Activated naive CD8-positive, alpha-beta T cell treated with anti-CD3 and anti-CD28 coated beads for 36 hours (primary cell): Measurements from ENCODE around the gene VAMP2. TPM values are rescaled to one million over a fixed set of nuclear protein-coding genes. Genes with fewer than 3 reads are reported as not detected.

ENCODE experiments used
- DNase-seq: peaks from one replicate; pipeline ENCODE4 v3.0.0; 2021
- H3K27ac Mint-ChIP-seq: one replicate; pipeline ENCODE4 v1.8.0; 2022; ENCODE audit warnings: mild to moderate bottlenecking, moderate library complexity, mixed read lengths
- H3K27me3 Mint-ChIP-seq: one replicate; pipeline ENCODE4 v1.8.0; 2022; ENCODE audit warnings: mild to moderate bottlenecking, mixed read lengths
- H3K36me3 Mint-ChIP-seq: one replicate; pipeline ENCODE4 v1.8.0; 2021; ENCODE audit warnings: mild to moderate bottlenecking, mixed read lengths
- H3K4me1 Mint-ChIP-seq: one replicate; pipeline ENCODE4 v1.8.0; 2021; ENCODE audit warnings: mixed read lengths
- H3K4me3 Mint-ChIP-seq: one replicate; pipeline ENCODE4 v1.8.0; 2022; ENCODE audit warnings: mild to moderate bottlenecking, moderate library complexity, mixed read lengths
- H3K9me3 Mint-ChIP-seq: one replicate; pipeline ENCODE4 v1.8.0; 2022; ENCODE audit warnings: mixed read lengths
- total RNA-seq, 2 experiments: library from RNA; stranded (reverse); gene quantifications; one replicate each; pipeline ENCODE4 v1.2.3, GENCODE V29; 2021

Gene VAMP2
- total RNA-seq, 2 experiments from 2014 or later, result 27.7 to 28.4 TPM

DNA sequence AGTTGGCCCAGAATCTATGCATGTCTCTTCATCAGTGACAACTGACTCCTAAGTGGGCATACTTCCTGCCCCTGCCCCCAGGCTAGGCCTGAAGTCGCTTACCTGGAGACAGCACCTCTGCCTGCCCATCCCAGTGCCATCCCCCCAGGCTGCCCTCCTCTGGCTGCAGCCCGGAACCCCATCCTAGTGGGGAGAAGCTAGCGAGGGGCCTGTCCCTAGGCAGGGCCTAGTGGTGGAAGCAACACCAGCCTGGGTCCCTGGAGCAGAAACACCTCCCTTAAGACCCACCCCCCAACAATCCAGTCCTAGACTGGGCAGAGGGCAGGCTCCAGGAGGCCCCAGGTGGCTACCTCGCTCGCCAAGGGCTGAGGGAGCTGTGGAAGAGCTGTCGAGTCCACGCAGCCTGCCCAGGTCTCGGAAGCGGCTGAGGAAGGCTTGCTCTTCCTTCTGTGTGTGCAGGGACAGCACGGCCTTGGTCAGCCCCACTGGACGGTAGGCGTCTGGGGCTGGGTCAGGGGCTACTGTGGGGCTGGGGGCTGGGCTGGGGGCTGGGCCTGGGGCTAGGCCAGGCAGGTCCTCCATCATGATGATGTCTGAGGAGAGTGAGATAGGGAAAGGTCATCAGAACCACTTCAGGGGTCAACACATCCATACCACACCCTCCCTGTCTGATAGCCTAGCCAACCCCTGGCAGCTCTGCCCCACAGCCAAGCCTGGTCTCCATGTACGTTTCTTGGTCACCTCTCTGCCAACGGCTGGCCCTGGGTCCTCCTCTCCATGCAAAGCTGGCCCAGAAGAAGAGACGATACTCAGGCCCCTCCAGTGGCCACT, 18.1 kb downstream of the VAMP2 start:
- Mint-ChIP-seq H3K4me3 (no peak overlapping the region), H3K9me3 (no peaks in the 10 kb centered on the region), H3K4me1 (peaks cover 4% of the 10 kb centered on the region), H3K27ac (no peak overlapping the region), H3K27me3 (no peaks in the 10 kb centered on the region), H3K36me3 (peaks cover 26% of the 10 kb centered on the region)
- no peak for DNase-seq

DNA sequence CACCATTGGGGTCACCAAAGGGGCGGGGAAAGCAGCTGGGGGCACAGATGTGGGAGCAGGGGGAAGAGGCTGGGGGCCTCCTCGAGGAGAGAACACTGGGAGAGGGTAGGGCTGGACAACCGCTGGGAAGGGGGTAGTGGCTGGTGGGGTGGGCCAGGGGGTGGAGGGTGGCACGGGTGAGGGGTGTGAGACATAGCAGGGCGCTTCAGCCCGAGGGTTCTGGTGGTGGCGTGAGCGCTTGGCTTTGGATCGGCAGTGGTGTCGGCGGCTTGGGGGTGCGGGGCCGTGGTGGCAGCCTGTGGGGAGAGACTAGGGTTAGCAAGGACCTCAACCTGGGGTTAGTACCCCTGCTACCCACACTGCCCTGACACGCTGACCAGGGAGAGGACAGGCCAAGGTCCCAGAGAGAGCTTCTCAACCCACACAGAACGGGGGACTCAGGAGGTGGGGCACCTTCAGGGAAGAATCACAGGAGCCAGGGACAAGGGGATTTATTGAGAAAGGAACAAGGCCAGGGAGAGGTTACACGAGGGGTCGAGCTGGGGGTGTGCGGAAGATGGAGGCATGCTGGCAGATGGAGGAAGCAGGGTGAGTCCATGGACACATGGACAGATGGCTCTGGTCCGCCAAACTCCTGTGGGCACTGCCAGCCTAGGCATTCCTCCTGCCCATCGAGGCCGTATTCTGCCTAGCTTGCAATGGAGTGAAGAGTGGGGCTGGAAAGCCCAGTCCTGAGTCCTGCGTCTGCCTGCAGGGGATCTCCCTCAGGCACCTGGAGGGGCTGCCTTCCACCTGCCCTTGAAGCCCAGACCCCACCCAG, 19.0 kb downstream of the VAMP2 start:
- Mint-ChIP-seq H3K4me1 (peaks cover 4% of the 10 kb centered on the region), H3K27ac (no peak overlapping the region), H3K36me3 (peaks cover 26% of the 10 kb centered on the region), H3K9me3 (no peaks in the 10 kb centered on the region), H3K27me3 (no peaks in the 10 kb centered on the region), H3K4me3 (no peak overlapping the region)
- no peak for DNase-seq

DNA sequence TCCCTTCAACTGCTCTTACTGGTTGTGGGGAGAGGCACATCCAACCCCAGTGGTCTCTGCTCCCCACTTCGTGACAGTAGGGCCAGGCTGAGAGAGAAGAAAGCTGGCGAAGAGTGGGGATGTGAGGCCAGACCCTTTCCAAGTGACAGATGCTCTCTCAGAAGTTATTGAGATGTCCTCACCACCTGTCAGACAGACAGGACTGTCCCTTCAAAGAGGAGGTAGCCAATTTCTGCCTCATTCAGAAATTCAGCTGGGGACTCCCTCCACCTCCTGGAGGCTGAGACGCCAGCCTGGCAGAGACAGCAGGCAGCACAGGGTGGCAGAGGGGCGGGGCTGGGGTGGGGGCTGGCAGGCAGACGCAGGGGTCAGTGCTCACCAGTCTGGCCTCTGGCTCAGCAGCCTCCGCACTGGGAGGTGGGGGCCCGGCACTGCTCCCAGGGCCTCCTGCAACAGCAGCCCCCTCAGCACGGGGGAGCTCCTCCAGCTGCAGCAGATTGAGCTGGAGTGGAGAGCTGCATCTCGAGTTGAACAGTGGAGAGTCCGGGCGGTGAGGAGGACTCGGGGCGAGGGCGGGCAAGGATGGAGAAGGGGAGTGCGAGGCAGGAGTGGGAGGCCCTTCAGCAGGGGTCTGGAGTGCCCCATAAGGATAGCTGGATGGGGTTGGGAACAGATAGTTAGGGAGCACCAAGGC, 19.7 kb downstream of the VAMP2 start:
- no peaks in the 10 kb centered on the region for H3K27me3 Mint-ChIP-seq
- no peak overlapping the region for H3K27ac Mint-ChIP-seq
- H3K4me3 Mint-ChIP-seq, result no peak overlapping the region
- H3K36me3 Mint-ChIP-seq, result peaks cover 26% of the 10 kb centered on the region
- DNase-seq, result no peak
- peaks cover 4% of the 10 kb centered on the region for H3K4me1 Mint-ChIP-seq
- no peaks in the 10 kb centered on the region for H3K9me3 Mint-ChIP-seq

DNA sequence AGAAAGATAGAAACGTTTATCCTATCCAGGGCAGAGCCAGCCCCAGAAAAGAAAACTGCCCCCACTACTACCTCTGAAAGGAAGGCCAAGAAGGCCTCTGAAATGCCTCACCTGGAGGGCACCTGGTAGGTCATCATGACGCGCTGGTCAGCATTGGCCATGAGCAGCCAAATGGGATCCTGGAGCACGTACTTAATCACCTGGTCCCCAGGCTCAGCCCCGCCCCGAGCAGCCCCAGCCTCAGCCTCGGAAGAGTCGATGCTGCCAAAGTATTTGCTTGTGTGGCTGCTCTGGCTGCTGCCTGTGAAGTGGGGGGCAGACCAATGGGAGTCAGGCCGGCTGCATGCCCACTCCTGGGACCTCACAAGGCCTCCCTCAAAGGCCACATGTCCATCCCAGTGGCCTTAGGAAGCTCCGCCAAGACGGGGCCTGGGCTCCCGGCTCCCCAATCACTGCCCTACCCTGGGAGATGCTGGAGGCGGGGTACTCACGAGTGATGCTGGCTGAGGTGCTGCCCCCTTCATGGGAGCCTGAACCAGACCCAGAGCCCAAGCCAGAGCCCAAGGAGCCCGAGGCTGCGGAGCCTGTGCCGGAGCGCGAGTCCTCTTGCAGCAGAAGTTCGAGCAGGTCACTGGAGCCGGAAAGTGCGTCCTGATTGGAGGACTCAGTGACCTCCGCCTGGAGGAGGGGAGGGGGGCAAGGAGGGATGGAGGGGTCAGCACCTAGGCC, 20.4 kb downstream of the VAMP2 start:
- no peak overlapping the region for H3K4me3 Mint-ChIP-seq
- H3K36me3 Mint-ChIP-seq, result peaks cover 22% of the 10 kb centered on the region
- H3K27ac Mint-ChIP-seq, result no peak overlapping the region
- DNase-seq, result no peak
- H3K9me3 Mint-ChIP-seq, result no peaks in the 10 kb centered on the region
- H3K27me3 Mint-ChIP-seq, result no peaks in the 10 kb centered on the region
- peaks cover 4% of the 10 kb centered on the region for H3K4me1 Mint-ChIP-seq

DNA sequence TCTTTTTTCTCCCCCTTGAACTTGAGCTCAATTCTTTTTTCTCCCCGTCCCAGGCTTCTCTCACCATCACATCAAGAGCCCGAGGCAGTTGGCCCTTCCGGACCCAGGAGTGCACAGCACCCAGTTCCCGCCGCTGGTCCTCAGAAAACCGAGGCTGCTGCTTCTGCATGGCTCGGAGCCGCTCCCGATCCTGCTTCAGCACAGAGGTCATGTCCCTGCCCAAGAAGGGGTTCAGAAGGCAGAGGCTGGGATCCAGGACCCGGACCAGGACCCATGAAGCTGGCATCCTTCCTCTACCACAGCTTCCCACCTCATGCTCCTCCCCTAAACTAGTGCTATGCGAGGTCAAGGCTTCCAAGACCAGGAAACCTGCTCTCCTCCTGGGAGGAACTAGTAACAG, 21.0 kb downstream of the VAMP2 start:
- no peak overlapping the region for H3K27ac Mint-ChIP-seq
- DNase-seq, result no peak
- no peaks in the 10 kb centered on the region for H3K9me3 Mint-ChIP-seq
- H3K4me1 Mint-ChIP-seq, result peaks cover 3% of the 10 kb centered on the region
- no peak overlapping the region for H3K4me3 Mint-ChIP-seq
- H3K36me3 Mint-ChIP-seq, result peaks cover 17% of the 10 kb centered on the region
- peaks cover 1% of the 10 kb centered on the region for H3K27me3 Mint-ChIP-seq

DNA sequence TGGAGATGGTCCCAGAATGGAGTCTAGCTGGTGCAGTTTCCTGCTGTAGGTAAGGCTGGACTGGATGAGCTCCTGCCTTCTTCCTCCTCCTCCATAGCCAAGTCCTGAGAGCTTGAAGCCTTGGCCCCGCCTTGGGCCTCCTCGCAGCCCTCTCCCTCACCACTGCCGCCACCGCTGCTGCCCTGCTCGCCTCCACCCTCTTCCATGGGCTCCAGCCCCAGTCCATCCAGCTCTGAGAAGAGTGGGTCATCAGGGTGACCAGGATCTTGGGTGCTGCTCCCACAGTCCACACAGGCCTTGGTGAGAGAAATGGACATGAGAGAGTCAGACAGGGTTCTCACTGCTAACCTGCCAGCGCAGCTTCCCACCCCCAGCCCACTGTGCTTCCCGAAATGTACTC, 21.7 kb downstream of the VAMP2 start:
- Mint-ChIP-seq H3K4me1 (peaks cover 4% of the 10 kb centered on the region), H3K9me3 (no peaks in the 10 kb centered on the region), H3K4me3 (no peak overlapping the region), H3K27me3 (peaks cover 4% of the 10 kb centered on the region), H3K27ac (no peak overlapping the region), H3K36me3 (peaks cover 10% of the 10 kb centered on the region)
- no peak for DNase-seq

DNA sequence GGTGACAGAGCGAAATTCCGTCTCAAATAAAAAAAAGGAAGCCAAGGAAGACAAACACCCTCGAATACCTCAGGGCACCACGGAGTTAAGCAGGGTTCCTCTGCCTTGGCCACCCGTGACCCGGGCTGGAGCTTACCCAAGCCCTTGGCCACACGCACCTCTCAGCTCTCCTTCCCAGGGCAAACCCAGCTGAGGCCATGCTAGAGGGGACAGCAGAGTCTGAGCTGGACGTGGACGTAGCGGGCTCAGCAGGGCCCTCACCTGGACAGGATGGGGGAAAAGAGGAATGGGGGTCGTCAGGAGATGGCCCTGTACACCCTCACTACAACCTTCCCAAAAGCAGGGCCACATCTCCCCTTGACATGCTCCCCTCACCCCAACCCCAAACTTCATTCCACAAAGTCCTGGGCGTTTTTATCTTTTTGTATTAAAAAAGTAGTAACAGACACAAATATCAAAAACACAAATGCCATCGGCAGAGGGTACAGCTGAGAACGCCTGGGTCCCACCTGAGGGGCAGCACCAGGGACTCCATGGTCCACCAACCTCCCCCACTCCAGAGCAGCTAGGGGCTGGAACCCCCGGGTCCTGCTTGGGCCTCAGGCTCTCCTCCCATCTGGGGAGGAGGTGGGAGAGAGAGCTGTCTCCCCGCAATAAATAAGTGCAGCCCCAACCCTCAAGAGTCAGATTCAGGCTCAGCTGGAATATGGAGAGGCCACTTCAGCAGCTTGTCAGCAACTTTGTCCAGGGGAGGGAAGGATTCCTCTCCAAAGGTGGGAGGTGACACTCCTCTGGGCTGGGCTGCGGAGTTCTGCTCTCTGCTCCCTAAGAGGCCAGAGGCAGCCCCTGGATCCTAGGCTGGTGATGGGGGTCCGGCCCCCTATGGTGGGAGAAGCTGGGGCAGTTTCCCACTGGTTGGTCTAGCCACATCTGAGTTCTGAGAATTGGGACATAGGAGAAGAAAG, 22.4 kb downstream of the VAMP2 start:
- Mint-ChIP-seq H3K27me3 (peaks cover 4% of the 10 kb centered on the region), H3K4me1 (peaks cover 2% of the 10 kb centered on the region), H3K4me3 (no peak overlapping the region), H3K9me3 (no peaks in the 10 kb centered on the region), H3K36me3 (peaks cover 5% of the 10 kb centered on the region), H3K27ac (no peak overlapping the region)
- DNase-seq, result no peak

DNA sequence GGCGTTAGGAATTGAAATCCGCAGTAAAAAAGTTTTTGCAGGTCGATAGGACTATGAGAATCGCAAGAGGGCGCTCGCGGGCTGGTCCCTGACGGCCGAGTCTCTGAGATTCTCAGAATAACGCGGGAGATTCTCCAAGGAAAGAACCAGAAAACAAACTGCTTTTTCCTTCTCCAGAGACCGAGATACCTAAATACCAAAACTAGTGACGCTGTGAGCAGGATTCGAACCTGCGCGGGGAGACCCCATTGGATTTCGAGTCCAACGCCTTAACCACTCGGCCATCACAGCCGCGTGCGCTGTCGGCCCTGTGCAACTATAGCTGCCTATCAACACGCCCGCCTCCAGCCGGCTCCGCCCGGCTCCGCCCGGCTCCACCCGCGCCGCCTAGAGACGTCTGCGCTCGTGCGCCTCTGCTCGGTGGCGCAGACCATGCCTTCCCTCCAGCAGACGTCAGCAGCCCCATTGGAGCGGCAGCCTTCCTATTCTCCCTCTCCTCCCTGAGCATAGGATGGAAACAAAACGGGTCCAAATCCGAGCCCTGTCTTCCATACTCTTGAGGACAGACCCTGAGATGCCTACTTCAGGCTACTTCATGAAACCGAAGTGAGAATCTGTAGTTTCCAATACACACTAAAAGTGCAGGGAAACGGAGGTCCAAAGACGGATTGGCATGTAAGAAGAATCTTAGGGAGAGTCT, 23.9 kb downstream of the VAMP2 start:
- no peaks in the 10 kb centered on the region for H3K9me3 Mint-ChIP-seq
- no peak overlapping the region for H3K27ac Mint-ChIP-seq
- no peak overlapping the region for H3K4me3 Mint-ChIP-seq
- H3K27me3 Mint-ChIP-seq, result peaks cover 4% of the 10 kb centered on the region
- peaks cover 2% of the 10 kb centered on the region for H3K4me1 Mint-ChIP-seq
- peak; percentile 95 for DNase-seq
- peaks cover 2% of the 10 kb centered on the region for H3K36me3 Mint-ChIP-seq

DNA sequence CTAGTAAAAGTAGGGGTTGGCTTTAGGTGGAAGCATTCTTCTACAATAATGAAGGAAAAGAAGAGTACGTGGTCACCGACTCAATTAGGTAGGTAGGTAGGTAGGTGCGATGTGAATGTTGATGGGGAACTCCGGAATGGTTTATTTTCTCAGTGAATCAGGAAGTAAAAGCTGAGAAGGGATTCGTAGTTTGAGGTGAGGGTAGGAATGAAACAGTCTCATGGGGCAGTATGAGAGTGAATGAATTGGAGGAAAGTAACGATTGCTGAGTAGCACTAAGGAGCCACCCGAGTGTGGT, 24.4 kb downstream of the VAMP2 start:
- no peak for DNase-seq
- no peaks in the 10 kb centered on the region for H3K9me3 Mint-ChIP-seq
- H3K4me1 Mint-ChIP-seq, result peaks cover 2% of the 10 kb centered on the region

DNA sequence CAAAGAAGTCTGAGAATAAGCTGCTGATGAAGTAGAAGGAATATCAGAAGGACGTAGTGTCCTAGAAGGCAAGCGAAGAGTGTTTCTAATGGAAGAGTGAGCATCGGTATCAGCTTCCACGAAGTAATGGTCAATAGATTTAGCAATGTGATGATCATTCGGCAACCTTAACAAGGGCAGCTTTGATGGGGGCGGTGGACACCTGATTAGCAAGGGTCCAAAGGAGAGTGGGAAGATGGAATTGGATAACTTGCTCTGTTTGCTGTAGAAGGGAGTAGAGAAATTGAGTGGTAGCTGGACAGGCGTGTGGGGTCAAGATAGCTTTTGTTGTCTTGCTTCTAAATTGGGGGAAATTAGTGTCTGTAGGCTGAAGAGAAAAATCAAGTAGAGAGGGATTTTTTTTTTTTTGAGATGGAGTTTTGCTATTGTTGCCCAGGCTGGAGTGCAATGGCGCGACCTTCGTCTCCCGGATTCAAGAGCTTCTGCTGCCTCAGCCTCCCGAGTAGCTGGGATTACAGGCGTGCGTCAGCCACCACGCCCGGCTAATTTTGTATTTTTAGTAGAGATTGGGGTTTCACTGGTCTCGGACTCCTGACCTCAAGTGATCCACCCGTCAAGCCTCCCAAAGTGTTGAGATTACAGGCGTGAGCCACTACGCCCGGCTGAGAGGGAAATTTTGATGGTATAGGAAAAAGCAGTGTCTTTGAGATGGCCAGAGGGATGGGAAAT, 24.9 kb downstream of the VAMP2 start:
- peaks cover 4% of the 10 kb centered on the region for H3K27me3 Mint-ChIP-seq
- H3K27ac Mint-ChIP-seq, result no peak overlapping the region
- H3K9me3 Mint-ChIP-seq, result no peaks in the 10 kb centered on the region
- DNase-seq, result no peak
- no peak overlapping the region for H3K4me3 Mint-ChIP-seq
- peaks cover 2% of the 10 kb centered on the region for H3K4me1 Mint-ChIP-seq
- no peaks in the 10 kb centered on the region for H3K36me3 Mint-ChIP-seq

More for the DNA sequence above, 24.4 kb downstream of the VAMP2 start:
- H3K27ac Mint-ChIP-seq, result no peak overlapping the region
- H3K36me3 Mint-ChIP-seq, result no peaks in the 10 kb centered on the region
- H3K27me3 Mint-ChIP-seq, result peaks cover 4% of the 10 kb centered on the region
- no peak overlapping the region for H3K4me3 Mint-ChIP-seq

DNA sequence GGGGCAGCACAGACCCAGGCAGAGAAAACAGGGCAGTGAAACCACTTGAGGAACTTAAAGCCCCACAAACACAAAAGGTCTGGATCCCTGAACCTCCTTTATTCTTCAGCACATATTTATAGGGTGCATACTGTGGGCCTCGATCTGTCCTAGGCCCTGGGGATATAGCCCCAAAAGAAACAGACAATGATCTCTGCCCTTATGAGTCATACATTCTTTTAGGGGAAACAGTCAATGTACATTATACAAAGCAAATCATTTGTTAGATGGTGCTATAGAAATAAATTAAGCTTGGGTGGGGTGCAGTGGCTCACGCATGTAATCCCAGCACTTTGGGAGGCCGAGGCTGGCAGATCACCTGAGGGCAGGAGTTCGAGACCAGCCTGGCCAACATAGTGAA, 28.8 kb downstream of the VAMP2 start:
- Mint-ChIP-seq H3K4me1 (peaks cover 5% of the 10 kb centered on the region), H3K9me3 (no peaks in the 10 kb centered on the region), H3K27me3 (peaks cover 4% of the 10 kb centered on the region), H3K36me3 (no peaks in the 10 kb centered on the region), H3K27ac (no peak overlapping the region), H3K4me3 (no peak overlapping the region)
- no peak for DNase-seq

DNA sequence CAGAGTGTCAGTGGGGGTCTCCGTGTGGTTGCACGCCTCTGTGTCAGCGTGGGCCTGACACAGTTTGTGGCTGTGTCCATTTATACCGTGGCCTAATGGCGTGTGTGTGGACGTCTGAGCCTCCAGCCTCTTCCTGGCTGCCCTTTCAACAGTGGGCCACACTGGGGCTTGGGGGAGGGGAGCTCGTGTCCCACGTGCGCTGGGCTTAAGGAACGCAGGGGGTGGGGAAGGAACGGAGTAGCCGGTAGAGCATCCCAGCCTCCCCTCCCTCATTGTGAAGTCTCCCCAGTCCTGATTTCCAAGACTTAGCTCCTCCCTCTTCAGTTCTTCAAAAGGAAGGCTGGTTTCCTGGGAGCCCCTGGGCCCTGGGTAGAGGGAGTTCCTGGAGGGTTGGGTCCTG, 29.3 kb downstream of the VAMP2 start:
- no peak for DNase-seq
- H3K9me3 Mint-ChIP-seq, result no peaks in the 10 kb centered on the region

DNA sequence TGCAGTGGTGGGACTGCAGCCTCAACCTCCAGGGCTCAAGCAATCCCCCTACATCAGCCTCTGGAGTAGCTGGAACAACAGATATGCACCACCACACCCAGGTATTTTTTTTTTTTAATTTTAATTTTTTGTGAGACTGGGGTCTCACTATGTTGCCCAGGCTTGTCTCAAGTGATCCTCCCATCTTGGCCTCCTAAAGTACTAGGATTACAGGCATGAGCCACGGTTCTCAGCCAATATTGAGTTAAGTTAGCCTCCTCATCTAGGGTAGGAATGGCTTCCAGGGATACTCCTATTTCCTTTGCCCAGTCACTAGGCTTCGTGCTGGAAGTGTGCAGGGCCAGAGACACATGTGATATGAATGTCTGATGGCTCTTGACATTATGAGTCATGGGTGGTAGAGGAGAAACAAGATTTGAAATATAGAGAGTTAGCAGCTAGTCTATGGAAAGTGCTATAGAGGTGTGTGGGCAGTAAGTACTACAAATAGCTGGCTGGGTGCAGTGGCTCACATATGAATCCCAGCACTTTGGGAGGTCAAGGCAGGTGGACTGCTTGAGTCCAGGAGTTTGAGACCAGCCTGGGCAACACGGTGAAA, 30.8 kb downstream of the VAMP2 start:
- H3K4me1 Mint-ChIP-seq, result peaks cover 10% of the 10 kb centered on the region
- H3K27ac Mint-ChIP-seq, result no peak overlapping the region
- no peak overlapping the region for H3K4me3 Mint-ChIP-seq
- no peak for DNase-seq
- peaks cover 9% of the 10 kb centered on the region for H3K27me3 Mint-ChIP-seq
- H3K36me3 Mint-ChIP-seq, result no peaks in the 10 kb centered on the region
- no peaks in the 10 kb centered on the region for H3K9me3 Mint-ChIP-seq

More for the DNA sequence above, 29.3 kb downstream of the VAMP2 start:
- H3K27ac Mint-ChIP-seq, result no peak overlapping the region
- no peaks in the 10 kb centered on the region for H3K36me3 Mint-ChIP-seq
- H3K4me3 Mint-ChIP-seq, result no peak overlapping the region
- H3K27me3 Mint-ChIP-seq, result peaks cover 4% of the 10 kb centered on the region
- H3K4me1 Mint-ChIP-seq, result peaks cover 5% of the 10 kb centered on the region
